Measurements from ENCODE around the gene TP53BP1. TPM values are rescaled to one million over a fixed set of nuclear protein-coding genes. Genes with fewer than 3 reads are reported as not detected.

The TP53BP1 gene
- polyA plus RNA-seq, 3 donors from 2014 or later = 0.55 to 7.8 (median 3.0) TPM

DNA sequence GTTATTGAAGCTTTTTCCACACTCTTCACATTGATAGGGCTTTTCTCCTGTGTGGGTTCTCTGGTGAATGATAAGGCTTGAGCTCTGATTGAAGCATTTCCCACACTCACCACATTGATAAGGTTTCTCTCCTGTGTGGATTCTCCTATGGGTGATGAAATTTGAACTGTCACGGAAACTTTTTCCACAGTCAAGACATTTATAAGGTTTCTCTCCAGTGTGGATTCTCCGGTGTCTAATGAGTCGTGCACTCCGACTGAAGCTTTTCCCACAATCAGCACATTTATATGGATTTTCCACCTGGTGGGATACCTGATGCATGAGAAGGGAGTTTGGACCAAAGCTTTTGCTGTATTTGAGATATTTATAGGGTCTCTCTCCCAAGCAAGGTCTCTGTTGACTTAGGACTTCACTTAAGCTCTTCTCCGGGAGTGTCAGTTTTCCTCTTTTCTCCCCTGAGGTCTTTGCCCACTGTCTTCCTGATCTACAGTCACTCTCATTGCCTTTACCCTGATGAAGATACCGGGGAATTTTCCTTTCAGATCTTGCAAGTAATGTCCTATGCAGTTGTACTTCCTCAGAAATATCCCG is 131.5 kb downstream of the TP53BP1 start:
- peaks cover 31 to 74% (median 59%) of the 10 kb centered on the region in 6 donors for H3K9me3 Mint-ChIP-seq

DNA sequence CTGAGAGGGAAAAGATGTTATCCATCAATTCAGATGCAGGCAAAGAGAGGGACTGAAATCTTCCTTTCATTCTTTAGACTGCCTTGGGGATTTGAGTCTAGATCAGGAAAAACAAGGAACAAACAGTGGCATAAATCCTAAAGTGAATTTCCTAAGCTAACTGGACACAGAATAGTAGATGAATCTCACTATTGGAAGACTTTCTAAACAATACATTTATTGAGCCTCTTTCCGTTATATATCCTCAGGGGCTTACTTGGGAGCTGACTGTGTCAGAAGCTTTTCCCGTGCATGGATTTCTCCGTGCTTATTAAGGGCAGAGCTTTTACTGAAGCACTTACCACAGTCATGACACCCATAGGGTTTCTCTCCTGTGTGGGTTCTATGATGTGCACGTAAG is 132.1 kb downstream of the TP53BP1 start:
- H3K9me3 Mint-ChIP-seq = peaks cover 31 to 68% (median 57%) of the 10 kb centered on the region in 6 donors
- DNase-seq = no peak
- no peaks in the 10 kb centered on the region for H3K27me3 Mint-ChIP-seq (ENCODE audit: low read depth in 3 of 3)
- H3K4me1 Mint-ChIP-seq = peaks cover 1 to 18% of the 10 kb centered on the region in 2 donors
- peaks cover 69 to 80% (median 73%) of the 10 kb centered on the region in 3 donors for H3K36me3 Mint-ChIP-seq
- no peak overlapping the region for H3K4me3 Mint-ChIP-seq
- no peak overlapping the region for H3K27ac Mint-ChIP-seq

More for the DNA sequence above, 131.5 kb downstream of the TP53BP1 start:
- no peak overlapping the region for H3K4me3 Mint-ChIP-seq
- peaks cover 70 to 80% (median 73%) of the 10 kb centered on the region in 3 donors for H3K36me3 Mint-ChIP-seq
- H3K27ac Mint-ChIP-seq = no peak overlapping the region
- peaks cover 1 to 22% of the 10 kb centered on the region in 2 donors for H3K4me1 Mint-ChIP-seq
- DNase-seq = no peak
- no peaks in the 10 kb centered on the region for H3K27me3 Mint-ChIP-seq (ENCODE audit: low read depth in 3 of 3)

Other genes with a start within 250 kb of the TP53BP1 start
- gene TGM5, start 226.2 kb downstream of the TP53BP1 start, polyA plus RNA-seq = under 1 TPM in 1 of 3 donors, not detected in 2; 0.21 TPM
- gene TGM7, start 190.9 kb downstream of the TP53BP1 start, polyA plus RNA-seq = not detected
- 1 to 10 TPM in 2 of 3 donors, under 1 TPM in 1; 0.40 to 2.5 (median 2.3) TPM for gene LCMT2, start 162.6 kb downstream of the TP53BP1 start, polyA plus RNA-seq
- gene ZSCAN29, start 122.1 kb downstream of the TP53BP1 start, polyA plus RNA-seq = 1 to 10 TPM in 2 of 3 donors, under 1 TPM in 1; 0.39 to 8.9 (median 4.1) TPM
- gene TUBGCP4, start 122.1 kb downstream of the TP53BP1 start, polyA plus RNA-seq = 10 to 100 TPM; 11.1 to 18.1 (median 11.7) TPM
- under 1 TPM in 2 of 3 donors, not detected in 1; 0.04 to 0.07 TPM for gene MAP1A, start 24.5 kb upstream of the TP53BP1 start, polyA plus RNA-seq
- gene PPIP5K1, start 97.1 kb upstream of the TP53BP1 start, polyA plus RNA-seq = 1 to 10 TPM; 4.9 to 7.5 (median 7.1) TPM
- not detected for gene CKMT1B, start 100.9 kb upstream of the TP53BP1 start, polyA plus RNA-seq
- gene STRC, start 125.6 kb upstream of the TP53BP1 start, polyA plus RNA-seq = not detected
- gene CATSPER2, start 155.7 kb upstream of the TP53BP1 start, polyA plus RNA-seq = under 1 TPM in 2 of 3 donors, not detected in 1; 0.34 to 0.80 TPM
- not detected for gene CKMT1A, start 200.7 kb upstream of the TP53BP1 start, polyA plus RNA-seq

Data from immature natural killer cell (primary cell).